H1 (cell line): ENCODE measurements around the gene CENPB. TPM values are rescaled to one million over a fixed set of nuclear protein-coding genes. Genes with fewer than 3 reads are reported as not detected.
A peak's percentile ranks its signal among the peaks of the same experiment; 100 is the strongest.

Source experiments
- CTCF ChIA-PET: fragments of 300-600 bp; sonication (Branson Sonifier 250); formaldehyde crosslinking; loops from one replicate; lab custom pipeline; 2021; ENCODE audit not compliant: partially characterized antibody; lab: Charles Lee
- POLR2A ChIA-PET: fragments of 300-600 bp; sonication (Branson Sonifier 250); formaldehyde crosslinking; loops from one replicate; lab custom pipeline; 2021; ENCODE audit warnings: inconsistent platforms; ENCODE audit not compliant: partially characterized antibody; lab: Charles Lee
- DNase-seq, 2 experiments: peaks; one replicate each; pipeline versions ENCODE4 v3.0.0 to v3.0.0-alpha.2; 2010 to 2022; ENCODE audit warnings: low spot score in 2 of 2, low read depth in 1 of 2, mixed read lengths in 1 of 2
- FAIRE-seq: peaks from 2 replicates; lab custom pipeline; 2011; peaks lifted over from hg19 to GRCh38; lab: Jason Lieb, UNC
- H2AFZ ChIP-seq: 2 replicates; pipeline ENCODE4 v1.8.1; 2012; ENCODE audit warnings: low read length, inconsistent platforms
- H2AK5ac ChIP-seq: 2 replicates; pipeline ENCODE4 v1.6.1; 2013; ENCODE audit warnings: low read depth, low read length
- H2BK120ac ChIP-seq: replicated peaks from 2 replicates; pipeline ENCODE3; 2013; ENCODE audit warnings: low read depth, low read length, inconsistent platforms
- H2BK12ac ChIP-seq: 2 replicates; pipeline ENCODE4 v1.6.1; 2013; ENCODE audit warnings: low read depth, low read length
- H2BK15ac ChIP-seq: 2 replicates; pipeline ENCODE4 v1.6.1; 2013; ENCODE audit warnings: low read length
- H2BK20ac ChIP-seq: 2 replicates; pipeline ENCODE4 v1.6.1; 2013; ENCODE audit warnings: low read length
- H2BK5ac ChIP-seq: 2 replicates; pipeline ENCODE4 v1.6.1; 2013; ENCODE audit warnings: low read depth, low read length
- H3K14ac ChIP-seq: 2 replicates; pipeline ENCODE4 v1.6.1; 2013; ENCODE audit warnings: inconsistent platforms; ENCODE audit not compliant: insufficient read length
- H3K18ac ChIP-seq: 2 replicates; pipeline ENCODE4 v1.6.1; 2013; ENCODE audit warnings: low read length; ENCODE audit errors: extremely low read depth
- H3K23ac ChIP-seq: 2 replicates; pipeline ENCODE4 v1.6.1; 2013; ENCODE audit warnings: inconsistent platforms; ENCODE audit not compliant: insufficient read length
- H3K23me2 ChIP-seq: 2 replicates; pipeline ENCODE4 v1.6.1; 2013; ENCODE audit warnings: low read depth, low read length
- H3K27ac ChIP-seq: 2 replicates; pipeline ENCODE4 v1.6.1; 2011; ENCODE audit warnings: low read depth, low read length, inconsistent platforms
- H3K27me3 ChIP-seq, 4 experiments: replicated peaks in 1 of 4; 1 replicate in 1 of 4; 2 replicates in 3 of 4; pipeline versions ENCODE4 v1.6.1 to v1.8.1; 2011 to 2013; ENCODE audit warnings: low read length in 3 of 4, mild to moderate bottlenecking in 3 of 4, inconsistent platforms in 2 of 4, mixed read lengths in 2 of 4, moderate library complexity in 1 of 4; ENCODE audit not compliant: control insufficient read depth in 3 of 4, insufficient read depth in 3 of 4; ENCODE audit errors: extremely low read depth in 1 of 4
- H3K36me3 ChIP-seq, 4 experiments: 2 replicates each; pipeline versions ENCODE4 v1.6.1 to v1.8.1; 2011 to 2013; ENCODE audit warnings: mild to moderate bottlenecking in 4 of 4, low read length in 3 of 4, moderate library complexity in 2 of 4, control low read depth in 1 of 4, inconsistent platforms in 1 of 4; ENCODE audit not compliant: insufficient read depth in 4 of 4, control insufficient read depth in 2 of 4
- H3K4ac ChIP-seq: replicated peaks from 2 replicates; pipeline ENCODE3; 2013; ENCODE audit warnings: low read length, low read depth, mixed read lengths, inconsistent platforms; ENCODE audit not compliant: insufficient read length
- H3K4me1 ChIP-seq, 4 experiments: replicated peaks in 1 of 4; 1 replicate in 1 of 4; 2 replicates in 3 of 4; pipeline versions ENCODE4 v1.6.1 to v1.8.1; 2011 to 2013; ENCODE audit warnings: low read length in 3 of 4, inconsistent platforms in 2 of 4, mixed read lengths in 1 of 4; ENCODE audit not compliant: insufficient read depth in 4 of 4, control insufficient read depth in 3 of 4
- H3K4me2 ChIP-seq, 2 experiments: 2 replicates each; pipeline versions ENCODE4 v1.6.1 to v1.8.1; 2011 to 2013; ENCODE audit warnings: low read depth in 2 of 2, low read length in 2 of 2, control low read depth in 1 of 2, inconsistent platforms in 1 of 2, mild to moderate bottlenecking in 1 of 2; ENCODE audit not compliant: insufficient read depth in 1 of 2
- H3K4me3 ChIP-seq, 4 experiments: fragments of 200-600, 300-600 bp in 1 of 4; sonication (generic), shearing (Covaris generic), sonication (Bioruptor Twin) in 1 of 4; 2 replicates each; pipeline versions ENCODE4 v1.5.1 to v1.8.1; 2011 to 2016; ENCODE audit warnings: low read length in 4 of 4, low read depth in 3 of 4, control low read depth in 2 of 4, inconsistent platforms in 2 of 4, mild to moderate bottlenecking in 2 of 4, mixed read lengths in 1 of 4, moderate library complexity in 1 of 4; ENCODE audit not compliant: insufficient read depth in 2 of 4; ENCODE audit errors: extremely low read depth in 1 of 4
- H3K56ac ChIP-seq: replicated peaks from 2 replicates; pipeline ENCODE3; 2013; ENCODE audit warnings: low read depth, mild to moderate bottlenecking, mixed read lengths, low read length, inconsistent platforms; ENCODE audit not compliant: insufficient read length
- H3K79me1 ChIP-seq: 2 replicates; pipeline ENCODE4 v1.6.1; 2013; ENCODE audit warnings: low read depth, low read length, control low read depth
- H3K79me2 ChIP-seq, 2 experiments: 2 replicates each; pipeline versions ENCODE4 v1.6.1 to v1.8.1; 2012 to 2013; ENCODE audit warnings: low read length in 2 of 2, mild to moderate bottlenecking in 2 of 2, inconsistent platforms in 1 of 2; ENCODE audit not compliant: insufficient read depth in 2 of 2, control insufficient read depth in 1 of 2
- H3K9ac ChIP-seq, 4 experiments: replicated peaks in 1 of 4; 1 replicate in 1 of 4; 2 replicates in 3 of 4; pipeline versions ENCODE4 v1.6.1 to v1.8.1; 2011 to 2013; ENCODE audit warnings: low read depth in 3 of 4, low read length in 3 of 4, control low read depth in 2 of 4, mild to moderate bottlenecking in 2 of 4, moderate library complexity in 2 of 4, inconsistent platforms in 1 of 4; ENCODE audit errors: extremely low read depth in 1 of 4
- H3K9me3 ChIP-seq, 2 experiments: 2 replicates each; pipeline versions ENCODE4 v1.6.1 to v1.8.1; 2012 to 2013; ENCODE audit warnings: mild to moderate bottlenecking in 2 of 2, moderate library complexity in 2 of 2, control low read depth in 1 of 2, inconsistent platforms in 1 of 2, low read depth in 1 of 2, low read length in 1 of 2, mixed read lengths in 1 of 2; ENCODE audit not compliant: insufficient read depth in 2 of 2
- H4K20me1 ChIP-seq, 2 experiments: replicated peaks in 1 of 2; 2 replicates each; pipeline versions ENCODE3 to v1.8.1; 2011 to 2013; ENCODE audit warnings: inconsistent platforms in 2 of 2, low read length in 2 of 2, mild to moderate bottlenecking in 1 of 2; ENCODE audit not compliant: insufficient read depth in 2 of 2, control insufficient read depth in 1 of 2
- H4K5ac ChIP-seq: 2 replicates; pipeline ENCODE4 v1.6.1; 2013; ENCODE audit warnings: low read length, low read depth, mixed read lengths, inconsistent platforms; ENCODE audit not compliant: insufficient read length
- H4K8ac ChIP-seq: 2 replicates; pipeline ENCODE4 v1.8.0; 2013; ENCODE audit warnings: mild to moderate bottlenecking, moderate library complexity, low read length, inconsistent platforms; ENCODE audit not compliant: insufficient read depth; ENCODE audit errors: extremely low read depth
- H4K91ac ChIP-seq: replicated peaks from 2 replicates; pipeline ENCODE3; 2013; ENCODE audit warnings: low read length, mixed read lengths, inconsistent platforms; ENCODE audit not compliant: insufficient read length
- EGR1 ChIP-seq: IDR thresholded peaks from 2 replicates; pipeline ENCODE4 v1.6.1; 2011; ENCODE audit warnings: low read depth, low read length, borderline replicate concordance
- KDM4A ChIP-seq: IDR thresholded peaks from one replicate; pipeline ENCODE4 v1.7.1; 2012; ENCODE audit warnings: low read depth, mild to moderate bottlenecking, moderate library complexity, low read length, inconsistent platforms; ENCODE audit not compliant: severe bottlenecking
- PHF8 ChIP-seq: fragments of 200-600 bp; sonication (generic); conservative IDR thresholded peaks from 2 replicates; pipeline ENCODE4 v1.7.1; 2012; ENCODE audit warnings: low read depth, mild to moderate bottlenecking, inconsistent platforms, low read length, moderate library complexity
- POLR2A ChIP-seq, 2 experiments: IDR thresholded peaks; 1 replicate in 1 of 2; 2 replicates in 1 of 2; pipeline ENCODE4 v1.6.1; 2011; ENCODE audit warnings: low read depth in 2 of 2, low read length in 2 of 2, mild to moderate bottlenecking in 2 of 2; ENCODE audit errors: control extremely low read depth in 1 of 2
- RNF2 ChIP-seq: fragments of 200-900, 300-1000 bp; sonication (generic); IDR thresholded peaks from 2 replicates; pipeline ENCODE4 v1.7.1; 2016; ENCODE audit warnings: borderline replicate concordance, low read depth, mild to moderate bottlenecking, antibody characterized with exemption, low read length; ENCODE audit not compliant: poor library complexity, severe bottlenecking; ENCODE audit errors: missing control alignments
- SIN3A ChIP-seq, 2 experiments: IDR thresholded peaks in 1 of 2; conservative IDR thresholded peaks in 1 of 2; 2 replicates each; pipeline ENCODE4 v1.6.1; 2011 to 2012; ENCODE audit warnings: low read length in 2 of 2, improper control_type of control experiment in 1 of 2, low read depth in 1 of 2, mild to moderate bottlenecking in 1 of 2
- SIX5 ChIP-seq: IDR thresholded peaks from 2 replicates; pipeline ENCODE4 v1.6.1; 2011; ENCODE audit warnings: mild to moderate bottlenecking, low read depth, low read length
- TAF7 ChIP-seq: optimal IDR thresholded peaks from 2 replicates; pipeline ENCODE3; 2011; ENCODE audit warnings: low read depth, mild to moderate bottlenecking, inconsistent platforms, low read length, moderate library complexity, borderline replicate concordance
- TBP ChIP-seq: IDR thresholded peaks from 2 replicates; pipeline ENCODE4 v1.6.1; 2011; ENCODE audit warnings: low read depth, low read length, improper control_type of control experiment
- TEAD4 ChIP-seq: IDR thresholded peaks from 2 replicates; pipeline ENCODE4 v1.6.1; 2012; ENCODE audit warnings: low read depth, low read length, inconsistent platforms, mixed read lengths
- WGBS, 2 experiments: shearing (Covaris generic) in 1 of 2; methylation state at CpG; one replicate each; pipeline versions ENCODE4 v1.1.6 to v1.1.7; 2013 to 2015; ENCODE audit warnings: low lambda C conversion rate in 2 of 2, mixed read lengths in 2 of 2, inconsistent platforms in 1 of 2, low coverage in 1 of 2, missing lambda C conversion rate in 1 of 2; ENCODE audit not compliant: insufficient replicate concordance in 2 of 2, insufficient coverage in 1 of 2, insufficient read length in 1 of 2; ENCODE audit errors: extremely low coverage in 1 of 2, missing lambda C conversion rate in 1 of 2; 5-methylcytosine and 5-hydroxymethylcytosine counted together
- polyA plus RNA-seq, 7 experiments: library from polyadenylated mRNA; depleted of rRNA in 3 of 7; stranded (reverse) in 5 of 7; unstranded in 2 of 7; fragments of >200 nt in 5 of 7; fragments of 200-250 nt in 2 of 7; gene quantifications; 1 replicate in 5 of 7; 2 replicates in 1 of 7; 4 replicates in 1 of 7; pipeline versions ENCODE4 v1.2.1 to v1.2.3, GENCODE V29; 2011 to 2013; ENCODE audit warnings: missing spikeins in 2 of 7, mixed read lengths in 2 of 7
- total RNA-seq: library from RNA; stranded (reverse); fragmentation: NEBNext Ultra II Directional; extraction: Animal tissue kit (Norgen Biotek cat#: 25700); gene quantifications from 2 replicates; pipeline ENCODE4 v1.2.1, GENCODE V29; 2021

The CENPB gene
- total and polyA plus RNA-seq, 2 of the 8 experiments (the other 6 are each of a cell fraction or from before 2014, with no cell fraction given): 17.7 to 51.6 TPM

- Histone ChIP-seq H3K36me3 (peaks cover 4 to 5% (median 5%) of the 10 kb centered on the region in 4 experiments; a peak in 6 of 8 replicates), H3K14ac (no peak overlapping the region), H3K4me2 (peak overlapping the region; percentile 63 to 98), H3K18ac (peak overlapping the region; percentile 68; the same call in 1 of the 2 replicates), H3K56ac (no peak overlapping the region), H2AFZ (no peak overlapping the region), H2BK15ac (no peak overlapping the region), H4K91ac (peak overlapping the region; percentile 11), H3K79me2 (no peaks in the 10 kb centered on the region; a peak in 1 of 4 replicates), H4K5ac (peak overlapping the region; percentile 16), H2BK120ac (no peak overlapping the region), H3K23me2 (peaks cover 9% of the 10 kb centered on the region; the same call in 1 of the 2 replicates), H3K9me3 (no peaks in the 10 kb centered on the region), H3K4me3 (peak overlapping the region; percentile 30 to 85 (median 68)), H3K9ac (no peak overlapping the region; a peak in 2 of 7 replicates), H3K4ac (peak overlapping the region; percentile 11), H2AK5ac (no peak overlapping the region)
- ChIA-PET CTCF (interaction anchor here (0.6 to 2.6 kb wide), 3 partner anchors 21 to 743 kb away, joined by 3 to 16 read pairs (median 9); no protein-coding TSS in a partner anchor), POLR2A (interaction anchor here (1.1 to 1.2 kb wide), 3 partner anchors 15 to 92 kb away, joined by 3 to 6 read pairs (median 4); partner anchors contain the start of genes PANK2 and SPEF1)
- no peak for TF ChIP-seq SIX5
- no peak for TF ChIP-seq RNF2
- TF ChIP-seq PHF8: 0 out of 2 replicates have a peak, but pooled peaks have one; percentile 16
- no peak for TF ChIP-seq TBP
- peak; percentile 14 for TF ChIP-seq KDM4A
- no peak for TF ChIP-seq TAF7
- no peak for TF ChIP-seq POLR2A (IDR thresholded peaks at IDR 0.05; ENCODE audit: control extremely low read depth in 1 of 2, low read depth in 2 of 2, low read length in 2 of 2)
- TF ChIP-seq SIN3A (conservative IDR thresholded peaks at IDR 0.05 in 1 of 2, IDR thresholded peaks at IDR 0.05 in 1 of 2; ENCODE audit: low read depth in 1 of 2, low read length in 2 of 2): no peak
- TF ChIP-seq TEAD4: no peak
- no peak for TF ChIP-seq EGR1
- TF ChIP-seq, all 59 proteins: peak for 2
- Histone ChIP-seq H4K20me1 (peaks cover 3% of the 10 kb centered on the region in 2 experiments), H3K79me1 (no peaks in the 10 kb centered on the region; the same call in 1 of the 2 replicates), H4K8ac (peak overlapping the region; percentile 32; the same call in 1 of the 2 replicates), H3K27ac (no peak overlapping the region; the same call in 1 of the 2 replicates), H2BK5ac (no peak overlapping the region), H3K27me3 (peaks cover 0 to 3% (median 0%) of the 10 kb centered on the region in 4 experiments; a peak in 1 of 7 replicates), H2BK12ac (peak overlapping the region; percentile 35; the same call in 1 of the 2 replicates), H3K23ac (no peak overlapping the region), H2BK20ac (0 out of 2 replicates have a peak overlapping the region, but pooled peaks have one; percentile 21), H3K4me1 (peaks cover 5 to 35% (median 28%) of the 10 kb centered on the region in 4 experiments)
- no peak for DNase-seq
- no peak for FAIRE-seq
- 19% methylated on average over 24 of the region's 33 CpGs; no CpG with 5 or more reads in 1 of the 2 experiments for WGBS, 2 experiments
These were observed 10.1 kb upstream of the CENPB start for GRCh38 chr20:3796477-3797225.
